ENCODE results near the gene RPS15. TPM values are rescaled to one million over a fixed set of nuclear protein-coding genes. Genes with fewer than 3 reads are reported as not detected.
"Not testable (repeated sequence)": the region's sequence is repeated elsewhere in the genome, so short reads cannot be mapped to it uniquely, and the experiment has no call there.

Gene RPS15
- total and polyA plus RNA-seq, 2 donors: 507 to 3,233 TPM

- WGBS: 43% methylated on average over 44 of the region's 44 CpGs
- Histone ChIP-seq H3K4me1 (ENCODE audit: insufficient read depth) (peaks cover 3% of the 10 kb centered on the region), H3K27ac (ENCODE audit: low read depth) (no peak overlapping the region), H3K4me3 (ENCODE audit: low read depth, low read length) (no peak overlapping the region), H3K36me3 (ENCODE audit: insufficient read depth) (no peaks in the 10 kb centered on the region)
- DNase-seq (ENCODE audit: extremely low spot score): no peak
Observed at GRCh38 chr19:1472231-1473084, 34.3 kb downstream of the RPS15 start.

- DNase-seq (ENCODE audit: extremely low spot score): no peak
- Histone ChIP-seq H3K36me3 (ENCODE audit: insufficient read depth) (no peaks in the 10 kb centered on the region), H3K4me1 (ENCODE audit: insufficient read depth) (no peaks in the 10 kb centered on the region), H3K4me3 (ENCODE audit: low read depth, low read length) (no peak overlapping the region), H3K27ac (ENCODE audit: low read depth) (no peak overlapping the region)
- 69% methylated on average over 20 of the region's 20 CpGs for WGBS
Observed at GRCh38 chr19:1473085-1473851, 35.1 kb downstream of the RPS15 start.

GRCh38 chr19:1474011-1474764 is 36.0 kb downstream of the RPS15 start:
- Histone ChIP-seq H3K4me1 (ENCODE audit: insufficient read depth) (no peaks in the 10 kb centered on the region), H3K36me3 (ENCODE audit: insufficient read depth) (no peaks in the 10 kb centered on the region), H3K4me3 (ENCODE audit: low read depth, low read length) (no peak overlapping the region), H3K27ac (ENCODE audit: low read depth) (no peak overlapping the region)
- no peak for DNase-seq (ENCODE audit: extremely low spot score)
- WGBS: 76% methylated on average over 31 of the region's 31 CpGs

DNA sequence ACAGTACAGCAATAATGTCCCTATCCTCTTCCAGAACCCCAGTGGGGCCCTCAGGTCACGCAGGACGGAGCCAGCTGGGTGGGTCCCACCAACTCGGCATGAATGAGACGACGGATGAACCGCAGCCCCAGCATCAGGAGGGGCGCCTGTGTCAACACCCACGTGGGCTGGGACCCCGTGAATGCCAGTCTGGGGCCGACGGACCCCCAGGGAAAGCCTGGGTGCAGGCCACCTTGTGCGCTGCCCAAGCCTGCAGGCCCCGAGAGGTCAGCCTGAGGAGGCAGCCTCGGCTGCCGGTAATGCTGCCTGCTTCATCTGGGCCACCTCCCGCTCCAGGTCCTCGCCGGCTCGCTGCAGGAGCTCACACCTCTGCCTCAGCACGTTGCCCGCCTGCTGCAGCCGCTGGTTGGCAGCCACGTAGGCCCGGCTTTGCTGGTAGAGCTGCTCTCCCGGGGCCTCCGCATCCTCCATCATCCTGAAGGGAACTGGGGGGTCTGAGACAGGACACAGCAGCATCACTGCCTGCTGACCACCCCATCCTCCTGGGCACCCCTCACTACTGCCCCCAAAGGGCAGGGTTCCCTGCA is 36.7 kb downstream of the RPS15 start:
- 87% methylated on average over 26 of the region's 26 CpGs for WGBS
- DNase-seq (ENCODE audit: extremely low spot score): no peak
- no peak overlapping the region for H3K27ac ChIP-seq (ENCODE audit: low read depth)
- no peaks in the 10 kb centered on the region for H3K36me3 ChIP-seq (ENCODE audit: insufficient read depth)
- no peak overlapping the region for H3K4me3 ChIP-seq (ENCODE audit: low read depth, low read length)
- H3K4me1 ChIP-seq (ENCODE audit: insufficient read depth): no peaks in the 10 kb centered on the region

GRCh38 chr19:1475751-1476437 is 37.7 kb downstream of the RPS15 start:
- no peak overlapping the region for H3K4me3 ChIP-seq (ENCODE audit: low read depth, low read length)
- DNase-seq (ENCODE audit: extremely low spot score): no peak
- no peaks in the 10 kb centered on the region for H3K4me1 ChIP-seq (ENCODE audit: insufficient read depth)
- no peak overlapping the region for H3K27ac ChIP-seq (ENCODE audit: low read depth)
- H3K36me3 ChIP-seq (ENCODE audit: insufficient read depth): no peaks in the 10 kb centered on the region
- 91% methylated on average over 31 of the region's 31 CpGs for WGBS

DNA sequence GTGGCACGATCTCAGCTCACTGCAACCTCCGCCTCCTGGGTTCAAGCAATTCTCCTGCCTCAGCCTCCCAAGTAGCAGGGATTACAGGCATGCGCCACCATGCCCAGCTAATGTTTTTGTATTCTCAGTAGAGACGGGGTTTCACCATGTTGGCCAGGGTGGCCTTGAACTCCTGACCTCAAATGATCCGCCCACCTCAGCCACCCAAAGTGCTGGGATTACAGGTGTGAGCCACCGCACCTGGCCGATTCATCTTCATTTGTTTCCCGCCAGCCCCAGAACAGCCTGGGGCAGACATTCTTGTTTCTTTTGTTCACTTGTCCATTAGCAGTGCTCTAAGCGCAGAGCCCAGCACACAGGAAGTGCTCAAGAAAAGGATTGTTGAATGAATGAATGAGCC is 38.9 kb downstream of the RPS15 start:
- not testable (repeated sequence) for H3K4me3 ChIP-seq (ENCODE audit: low read depth, low read length); H3K4me1 ChIP-seq (ENCODE audit: insufficient read depth); H3K36me3 ChIP-seq (ENCODE audit: insufficient read depth); H3K27ac ChIP-seq (ENCODE audit: low read depth); DNase-seq (ENCODE audit: extremely low spot score)
- WGBS: 94% methylated on average over 9 of the region's 9 CpGs

GRCh38 chr19:1478934-1479707 is 40.9 kb downstream of the RPS15 start, which contains the start of gene C19orf25:
TSS of gene C19orf25 (minus strand) at chr19:1479215. CDS start at chr19:1478903, 312 bp downstream.
- peak; percentile 74 for DNase-seq (ENCODE audit: extremely low spot score)
- Histone ChIP-seq H3K4me3 (ENCODE audit: low read depth, low read length) (peak within 1 kb of the TSS; percentile 96), H3K4me1 (ENCODE audit: insufficient read depth) (no peaks in the 10 kb centered on the region), H3K27ac (ENCODE audit: low read depth) (no peak within 1 kb of the TSS), H3K36me3 (ENCODE audit: insufficient read depth) (no peaks in the 10 kb centered on the region)
- WGBS: under 1% methylated on average over 71 of the region's 71 CpGs

DNA sequence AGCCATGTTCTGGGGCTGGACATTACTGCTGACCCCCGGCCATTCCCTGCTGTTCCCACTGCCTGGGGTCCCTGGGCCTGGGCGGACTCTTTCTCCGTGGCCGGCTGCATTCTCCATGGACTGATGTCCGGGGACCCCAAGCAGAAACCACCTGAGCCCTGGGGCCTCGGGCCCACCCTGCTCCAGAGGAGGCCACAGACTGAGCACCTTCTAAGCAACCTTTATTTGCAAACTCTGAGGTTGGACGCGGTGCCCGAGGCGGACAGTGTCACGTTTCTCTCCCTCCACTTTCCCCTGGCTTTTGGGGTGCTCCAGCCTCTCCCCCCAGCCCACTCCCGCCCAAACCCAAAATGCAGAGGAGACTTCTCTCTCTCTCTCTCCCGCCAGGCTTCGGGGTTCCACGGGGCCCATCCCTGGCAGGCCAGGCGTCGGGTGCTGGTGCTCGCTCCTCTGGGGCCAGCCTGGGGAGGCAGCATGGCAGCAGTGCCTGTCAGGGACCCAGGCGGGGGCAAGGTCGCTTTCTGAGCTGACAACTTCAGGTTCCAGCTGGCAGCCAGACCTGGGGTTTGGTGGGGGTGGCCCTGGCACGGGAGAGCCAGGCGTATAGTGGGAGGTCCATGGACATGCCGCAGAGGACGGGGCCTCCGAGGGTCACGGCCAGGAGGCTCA is 43.2 kb downstream of the RPS15 start:
- no peaks in the 10 kb centered on the region for H3K4me1 ChIP-seq (ENCODE audit: insufficient read depth)
- H3K4me3 ChIP-seq (ENCODE audit: low read depth, low read length): no peak overlapping the region
- 82% methylated on average over 26 of the region's 26 CpGs for WGBS
- H3K27ac ChIP-seq (ENCODE audit: low read depth): no peak overlapping the region
- H3K36me3 ChIP-seq (ENCODE audit: insufficient read depth): no peaks in the 10 kb centered on the region
- no peak for DNase-seq (ENCODE audit: extremely low spot score)

DNA sequence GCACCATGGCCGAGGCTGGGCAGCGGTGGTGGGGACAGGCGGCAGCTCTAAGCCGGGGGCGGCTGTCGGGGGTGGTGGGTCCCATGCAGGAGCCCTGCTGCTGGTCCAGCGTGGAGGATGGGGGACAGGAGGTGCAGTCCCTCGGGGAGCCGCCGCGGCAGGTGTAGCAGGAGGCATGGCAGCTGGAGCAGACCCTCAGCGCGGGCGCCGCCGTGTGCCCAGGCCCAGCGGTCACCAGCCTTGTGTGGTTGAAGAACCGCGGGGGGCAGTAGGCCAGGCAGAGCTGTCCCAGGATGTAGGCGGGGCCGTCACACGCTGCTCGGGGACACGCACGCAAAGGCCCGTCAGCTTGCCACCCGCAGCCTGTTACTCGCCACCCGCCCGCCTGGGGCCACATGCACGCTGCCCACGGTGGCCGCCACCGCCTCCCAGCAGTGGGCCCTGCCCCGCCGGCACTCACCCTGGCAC is 43.7 kb downstream of the RPS15 start:
- Histone ChIP-seq H3K4me3 (ENCODE audit: low read depth, low read length) (no peak overlapping the region), H3K4me1 (ENCODE audit: insufficient read depth) (no peaks in the 10 kb centered on the region), H3K36me3 (ENCODE audit: insufficient read depth) (no peaks in the 10 kb centered on the region), H3K27ac (ENCODE audit: low read depth) (no peak overlapping the region)
- WGBS: 90% methylated on average over 36 of the region's 36 CpGs
- no peak for DNase-seq (ENCODE audit: extremely low spot score)

- H3K4me1 ChIP-seq (ENCODE audit: insufficient read depth): no peaks in the 10 kb centered on the region
- no peaks in the 10 kb centered on the region for H3K36me3 ChIP-seq (ENCODE audit: insufficient read depth)
- no peak overlapping the region for H3K27ac ChIP-seq (ENCODE audit: low read depth)
- no peak overlapping the region for H3K4me3 ChIP-seq (ENCODE audit: low read depth, low read length)
- no peak for DNase-seq (ENCODE audit: extremely low spot score)
- WGBS: 84% methylated on average over 37 of the region's 37 CpGs
Observed at GRCh38 chr19:1482361-1483130, 44.4 kb downstream of the RPS15 start.
